Measurements from ENCODE around the gene ZNF829. TPM values are rescaled to one million over a fixed set of nuclear protein-coding genes. Genes with fewer than 3 reads are reported as not detected.

The ZNF829 gene
- total RNA-seq = 4.4 and 4.5 TPM in 2 replicates

- intact Hi-C loops (cut with micrococcal nuclease) = loop anchor here (1.0 to 10.0 kb wide), 13 partner anchors 57 to 551 kb away; partner anchors contain the start of genes ZFP14, ZNF260, ZNF345 and ZNF382
Measured at GRCh38 chr19:36915992-36916830, at the start of gene ZNF829, which contains the start of gene ZNF568. Gene ZNF829, minus strand, starts transcription at chr19:36916291. Its CDS starts 1,124 bp downstream, at chr19:36915167. Gene ZNF568, plus strand, starts transcription at chr19:36916332. Its CDS starts 6,439 bp downstream, at chr19:36922771.

DNA sequence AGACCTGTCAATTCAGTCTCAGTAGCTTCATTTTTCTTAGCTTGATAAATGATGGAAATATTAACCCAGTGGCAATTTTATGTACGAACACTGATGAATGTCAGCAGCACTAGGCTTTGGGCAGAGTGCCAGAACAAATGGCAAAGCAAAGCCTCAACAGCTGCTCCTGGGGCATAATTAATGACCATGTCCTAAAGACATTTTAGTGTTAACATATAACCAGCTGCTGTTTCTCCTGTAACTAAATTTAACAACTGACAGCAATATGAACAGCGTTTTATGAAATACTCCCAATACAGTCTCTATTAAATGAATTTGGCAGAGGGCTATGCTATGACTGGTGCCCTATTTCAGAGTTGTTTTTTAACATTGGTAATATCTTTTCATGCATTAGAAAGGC, 47.2 kb upstream of the ZNF829 start:
- intact Hi-C loops (cut with micrococcal nuclease) = no loop called here

DNA sequence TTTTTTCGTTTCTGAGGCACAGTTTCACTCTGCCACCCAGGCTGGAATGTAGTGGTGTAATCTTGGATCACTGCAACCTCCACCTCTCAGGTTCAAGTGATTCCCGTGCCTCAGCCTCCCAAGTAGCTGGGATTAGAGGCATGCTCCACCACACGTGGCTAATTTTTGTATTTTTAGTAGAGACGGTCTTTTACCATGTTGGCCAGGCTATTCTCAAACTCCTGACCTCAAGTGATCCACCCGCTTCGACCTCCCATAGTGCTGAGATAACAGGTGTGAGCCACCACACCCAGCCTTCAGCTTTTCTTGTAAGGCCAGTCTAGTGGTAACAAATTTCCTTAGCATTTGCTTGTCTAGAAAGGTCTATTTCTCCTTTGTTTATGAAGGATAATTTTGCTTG, 46.3 kb upstream of the ZNF829 start:
- intact Hi-C loops (cut with micrococcal nuclease) = no loop called here

DNA sequence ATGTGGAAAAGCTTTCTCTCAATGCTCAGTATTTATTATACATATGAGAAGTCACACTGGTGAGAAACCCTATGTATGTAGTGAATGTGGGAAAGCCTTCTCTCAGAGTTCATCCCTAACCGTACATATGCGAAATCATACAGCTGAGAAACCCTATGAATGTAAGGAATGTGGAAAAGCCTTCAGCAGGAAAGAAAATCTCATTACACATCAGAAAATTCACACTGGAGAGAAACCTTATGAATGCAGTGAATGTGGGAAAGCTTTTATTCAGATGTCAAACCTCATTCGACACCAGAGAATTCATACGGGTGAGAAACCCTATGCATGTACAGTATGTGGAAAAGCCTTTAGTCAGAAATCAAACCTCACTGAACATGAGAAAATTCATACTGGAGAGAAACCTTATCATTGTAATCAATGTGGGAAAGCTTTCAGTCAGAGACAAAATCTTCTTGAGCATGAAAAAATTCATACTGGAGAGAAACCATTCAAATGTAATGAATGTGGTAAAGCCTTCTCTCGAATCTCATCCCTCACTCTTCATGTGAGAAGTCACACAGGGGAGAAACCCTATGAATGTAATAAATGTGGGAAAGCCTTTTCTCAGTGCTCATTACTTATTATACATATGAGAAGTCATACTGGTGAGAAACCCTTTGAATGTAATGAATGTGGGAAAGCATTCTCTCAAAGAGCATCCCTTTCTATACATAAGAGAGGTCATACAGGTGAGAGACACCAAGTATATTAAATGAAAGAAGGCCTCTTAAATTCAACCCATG, 34.4 kb upstream of the ZNF829 start:
- intact Hi-C loops (cut with micrococcal nuclease) = no loop called here

DNA sequence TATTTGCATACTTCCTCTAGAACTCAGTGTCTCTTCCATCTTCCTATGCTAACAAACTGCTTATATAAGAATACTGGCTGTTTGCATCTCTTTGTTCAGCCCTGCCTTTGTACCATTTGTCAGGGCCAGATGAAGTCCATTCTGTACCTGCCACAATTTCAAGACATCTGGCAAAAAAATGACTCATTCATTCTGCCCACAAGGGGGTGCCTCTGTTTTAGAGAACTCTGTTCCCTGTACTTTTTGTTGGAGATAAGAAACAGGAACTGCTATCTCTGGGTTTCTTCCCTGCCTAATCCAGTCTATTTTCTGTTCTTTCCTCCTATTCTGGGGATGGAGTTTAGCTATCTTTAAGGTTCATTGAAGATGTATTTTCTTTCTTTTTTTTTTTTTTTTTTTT, 23.1 kb upstream of the ZNF829 start:
- intact Hi-C loops (cut with micrococcal nuclease) = no loop called here

DNA sequence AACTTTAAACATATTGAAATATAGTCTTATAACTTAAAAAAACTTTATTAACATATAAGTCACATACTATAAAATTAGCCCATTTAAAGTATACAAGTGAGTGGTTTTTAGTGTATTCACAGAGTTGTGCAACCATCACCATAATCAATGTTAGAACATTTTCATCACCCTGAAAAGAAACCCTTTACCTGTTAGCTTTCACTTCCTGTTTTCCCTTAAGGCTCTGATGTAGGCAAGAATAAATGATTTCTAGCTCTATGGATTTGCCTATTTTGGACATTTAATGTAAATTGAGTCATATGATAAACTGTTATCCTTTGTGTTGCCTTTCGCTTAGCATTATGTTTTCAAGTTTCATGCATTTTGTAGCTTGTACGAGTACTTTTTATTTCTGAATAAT, 15.6 kb upstream of the ZNF829 start:
- intact Hi-C loops (cut with micrococcal nuclease) = no loop called here

- intact Hi-C loops (cut with micrococcal nuclease) = loop anchor here (5.0 to 10.0 kb wide), 2 partner anchors 254 to 313 kb away; partner anchors contain the start of genes ZNF382 and ZNF585A
Measured at GRCh38 chr19:36918090-36918489, 2.0 kb upstream of the ZNF829 start.

DNA sequence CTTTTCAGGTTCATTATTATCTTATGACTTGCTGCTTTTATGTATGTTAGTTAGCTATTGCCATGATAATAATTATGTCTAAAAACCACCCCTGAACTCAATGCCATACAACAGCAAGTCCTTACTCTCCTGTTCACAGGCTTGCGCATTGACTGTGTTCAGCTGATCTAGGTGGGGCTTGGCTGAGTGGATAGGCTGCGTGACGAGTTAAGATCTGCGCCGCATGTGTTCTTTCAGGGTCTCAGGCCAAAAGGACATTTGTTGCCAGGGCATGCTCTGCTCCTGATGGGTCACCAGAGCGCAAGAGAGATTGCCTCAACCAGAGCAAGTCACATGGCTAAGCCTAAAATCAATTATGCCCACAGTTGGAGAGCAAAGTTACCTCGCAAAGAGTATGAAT, 900 bp upstream of the ZNF829 start:
- intact Hi-C loops (cut with micrococcal nuclease) = loop anchor here (1.0 to 10.0 kb wide), 13 partner anchors 56 to 550 kb away; partner anchors contain the start of genes ZFP14, ZNF260, ZNF345 and ZNF382

DNA sequence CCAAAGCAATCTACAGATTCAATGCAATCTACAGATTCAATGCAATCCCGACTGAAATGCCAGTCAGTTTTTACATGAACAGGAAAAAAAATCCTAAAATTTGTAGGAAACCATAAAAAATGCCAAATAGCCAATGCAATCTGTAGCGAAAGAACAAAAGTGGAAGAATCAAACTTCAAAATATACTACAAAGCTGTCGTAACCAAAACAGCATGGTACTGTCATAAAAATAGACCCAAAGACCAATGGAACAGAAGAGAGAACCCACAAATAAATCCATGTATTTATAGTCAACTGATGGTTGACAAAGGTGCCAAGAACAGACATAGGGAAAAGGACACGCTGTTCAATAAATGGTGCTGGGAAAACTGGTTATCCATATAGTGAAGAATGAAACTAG, 17.7 kb downstream of the ZNF829 start:
- intact Hi-C loops (cut with micrococcal nuclease) = no loop called here

DNA sequence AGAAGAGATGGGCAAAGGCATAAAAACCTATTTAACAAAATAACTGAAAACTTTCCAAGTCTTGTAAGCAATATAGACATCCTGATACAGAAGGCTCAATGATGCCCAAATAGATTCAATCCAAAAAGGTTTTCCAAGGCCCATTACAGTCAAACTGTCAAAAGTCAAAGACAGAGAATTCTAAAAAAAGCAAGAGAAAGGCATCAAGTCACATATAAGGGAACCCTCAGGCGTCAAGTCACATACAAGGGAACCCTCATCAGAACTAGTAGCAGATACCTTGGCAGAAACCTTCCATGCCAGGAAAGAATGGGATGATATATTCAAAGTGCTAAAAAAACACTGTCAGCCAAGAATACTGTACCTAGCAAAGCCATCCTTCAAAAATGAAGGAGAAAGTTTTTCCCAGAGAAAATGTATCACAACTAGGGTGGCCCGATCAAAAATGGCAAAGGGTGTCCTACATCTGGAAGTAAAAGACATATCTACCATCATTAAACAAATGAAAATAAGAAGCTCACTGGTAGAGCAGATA, 21.2 kb downstream of the ZNF829 start:
- intact Hi-C loops (cut with micrococcal nuclease) = no loop called here

DNA sequence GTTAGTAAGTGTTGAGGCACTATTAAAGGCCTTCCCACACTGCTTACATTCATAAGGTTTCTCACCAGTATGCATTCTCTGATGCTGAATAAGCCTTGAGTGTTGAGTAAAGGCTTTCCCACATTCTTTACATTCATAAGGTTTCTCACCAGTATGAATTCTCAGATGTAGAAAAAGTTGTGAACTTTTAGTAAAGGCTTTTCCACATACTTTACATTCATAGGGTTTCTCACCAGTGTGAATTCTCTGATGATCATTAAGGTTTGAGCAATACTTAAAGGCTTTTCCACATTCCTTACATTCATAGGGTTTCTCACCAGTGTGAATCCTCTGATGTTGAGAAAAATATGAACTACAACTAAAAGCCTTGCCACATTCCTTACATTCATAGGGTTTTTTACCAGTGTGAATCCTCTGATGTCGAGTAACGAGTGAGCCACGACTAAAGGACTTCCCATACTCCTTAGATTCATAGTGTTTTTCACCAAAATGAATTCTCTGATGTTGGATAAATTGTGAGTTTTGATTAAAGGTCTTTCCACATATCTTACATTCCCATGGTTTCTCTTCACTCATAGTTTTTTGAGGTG, 24.2 kb downstream of the ZNF829 start:
- intact Hi-C loops (cut with micrococcal nuclease) = no loop called here

GRCh38 chr19:36876993-36877938, 38.8 kb downstream of the ZNF829 start:
- intact Hi-C loops (cut with micrococcal nuclease) = no loop called here

DNA sequence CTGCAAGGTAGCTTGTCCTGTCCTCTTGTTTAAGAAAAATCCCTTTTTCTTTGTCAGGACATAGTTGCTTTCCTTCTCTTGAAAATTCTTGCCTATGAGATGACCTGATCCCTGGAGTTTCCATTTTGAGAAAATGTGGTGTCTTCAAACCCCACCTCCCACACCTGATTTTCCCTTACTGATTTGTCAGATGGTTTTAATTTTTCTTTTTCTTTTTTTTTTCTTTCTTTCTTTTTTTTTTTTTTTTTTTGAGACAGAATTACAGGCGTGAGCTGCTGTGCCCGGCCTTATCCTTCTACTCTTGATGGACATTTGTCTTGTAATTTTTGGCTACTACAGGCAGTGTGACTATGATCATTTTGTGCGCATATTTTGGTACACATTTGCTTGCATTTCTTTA, 64.2 kb downstream of the ZNF829 start:
- intact Hi-C loops (cut with micrococcal nuclease) = loop anchor here (2.0 to 5.0 kb wide), 3 partner anchors 185 to 725 kb away; partner anchors contain the start of genes ZNF383 and ZNF461

DNA sequence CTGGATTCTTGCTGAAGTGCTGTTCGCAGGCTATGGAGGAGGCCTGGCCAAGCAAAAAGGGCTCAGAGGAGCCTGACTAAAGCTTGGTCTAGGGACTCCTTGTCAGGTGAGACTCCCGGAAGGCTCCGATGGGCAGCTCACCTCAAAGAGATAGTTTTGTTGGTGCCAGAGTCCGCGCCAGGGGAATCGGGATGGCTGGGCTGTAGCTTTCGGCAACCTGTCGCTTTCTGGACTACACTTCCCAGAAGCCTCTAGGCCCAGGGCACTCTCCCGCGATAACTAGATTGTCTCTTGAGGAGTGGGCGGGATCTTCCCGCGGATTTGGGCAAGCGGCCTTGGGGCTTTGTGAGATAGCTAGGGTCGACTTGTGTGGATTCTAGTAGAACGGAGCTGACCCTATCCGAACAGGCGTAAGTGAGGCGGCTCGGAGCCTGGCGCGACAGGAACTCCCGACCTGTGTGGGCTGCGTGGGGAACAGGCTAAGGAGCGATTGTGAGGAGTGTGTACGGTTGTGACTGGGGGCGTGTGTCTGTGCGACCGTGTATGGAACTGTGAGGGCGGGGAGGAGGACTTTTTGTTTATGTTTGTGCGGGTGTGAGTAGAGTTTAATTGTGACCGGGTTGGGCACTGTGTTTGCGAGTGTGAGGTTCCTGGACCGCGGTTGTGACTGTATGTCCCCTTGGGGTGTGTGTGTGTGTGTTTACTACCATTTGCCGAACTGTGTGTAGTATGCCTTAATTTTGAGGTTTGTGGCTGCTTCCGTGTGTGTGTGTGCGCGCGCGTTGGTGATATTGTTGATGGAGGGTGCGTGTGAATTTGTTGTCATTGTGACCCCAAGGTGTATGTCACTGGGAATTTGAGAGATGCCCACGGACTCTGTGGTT, 65.3 kb downstream of the ZNF829 start, which contains the start of gene ZNF345:
Gene ZNF345, plus strand, starts transcription at position 318 of the 884 bp plus-strand sequence. CDS start 25,955 bp downstream, outside the sequence.
- intact Hi-C loops (cut with micrococcal nuclease) = loop anchor here (1.0 to 5.0 kb wide), 15 partner anchors 12 to 724 kb away; partner anchors contain the start of genes ZNF260, ZNF382, ZNF383 and ZNF461

DNA sequence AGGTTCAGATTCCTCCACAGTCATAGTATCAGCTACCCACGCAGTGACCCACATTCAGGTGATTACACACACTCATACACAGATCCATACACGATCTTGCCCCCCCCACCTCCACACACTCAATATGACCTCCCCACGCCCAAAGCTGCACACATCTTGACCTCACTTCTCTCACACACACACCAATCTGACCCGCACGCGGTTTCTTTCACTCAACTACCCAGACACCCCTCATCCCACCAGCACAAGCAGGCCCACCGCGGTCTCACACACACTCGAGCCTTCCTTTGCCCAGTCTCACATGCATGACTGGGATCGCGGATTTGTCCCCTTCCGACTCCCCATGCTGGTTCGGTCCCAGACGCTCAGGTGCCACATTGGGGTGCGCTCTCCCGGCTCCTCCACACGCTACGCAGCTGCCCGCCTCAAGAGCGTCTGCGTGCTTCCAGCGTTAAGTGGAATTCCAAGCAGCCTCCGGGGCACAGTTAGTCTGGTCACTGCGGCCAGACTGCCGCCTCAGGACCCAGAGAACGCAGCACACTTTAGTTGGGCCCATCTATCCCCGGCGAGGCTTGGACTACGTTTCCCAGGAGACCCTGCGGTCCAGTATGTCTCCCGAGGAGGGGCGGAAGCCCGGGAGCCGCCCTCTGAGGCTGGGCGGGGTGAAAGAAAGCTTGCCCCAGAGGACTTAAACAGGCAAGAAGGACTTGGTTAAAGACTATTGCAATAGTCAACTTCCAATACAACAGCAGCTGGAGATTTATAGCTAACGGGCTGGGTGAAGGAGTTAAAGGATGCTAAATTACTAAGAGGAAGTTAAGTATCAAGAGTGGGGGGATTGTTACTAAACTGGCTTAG, 66.2 kb downstream of the ZNF829 start:
- intact Hi-C loops (cut with micrococcal nuclease) = loop anchor here (1.0 to 5.0 kb wide), 15 partner anchors 12 to 723 kb away; partner anchors contain the start of genes ZNF260, ZNF382, ZNF383 and ZNF461

- intact Hi-C loops (cut with micrococcal nuclease) = no loop called here
Measured at GRCh38 chr19:36847968-36848367, 68.1 kb downstream of the ZNF829 start.

DNA sequence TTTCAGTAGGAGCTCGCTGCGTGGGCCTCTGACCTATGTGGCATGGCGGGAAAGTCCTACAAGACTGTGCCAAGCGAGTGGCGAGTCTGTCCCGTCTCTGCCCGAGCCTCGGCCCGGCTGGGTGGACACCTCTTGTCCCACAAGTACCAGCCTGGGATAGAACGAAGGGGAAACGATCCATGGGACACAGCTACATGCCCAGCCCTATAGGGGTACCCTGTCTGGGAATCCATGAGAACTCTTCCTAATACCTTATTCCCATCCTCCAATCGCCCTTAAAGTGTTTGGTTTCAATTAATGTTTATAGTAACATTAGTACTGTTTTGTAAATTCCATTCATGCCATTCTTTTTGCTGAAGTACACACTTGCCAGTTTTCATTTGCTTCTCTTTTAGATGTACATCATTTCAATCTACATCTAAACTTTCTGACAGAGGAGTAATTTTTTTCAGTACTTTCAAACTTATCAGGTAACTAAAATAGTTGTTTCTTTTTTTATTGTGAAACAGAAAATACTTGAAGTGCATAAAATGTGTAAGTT, 77.2 kb downstream of the ZNF829 start:
- intact Hi-C loops (cut with micrococcal nuclease) = loop anchor here (1.0 to 5.0 kb wide), 7 partner anchors 11 to 722 kb away; partner anchors contain the start of genes TBCB, ZNF345, ZNF529 and ZNF568

Measured in T-helper 2 cell treated with Interferon-gamma antibody and Interleukin-4, amounts not matched to agents 100 ng/mL and 5 ng/mL, for 36 hours (primary cell).